ENCODE measurements around the gene MIPOL1.

DNA sequence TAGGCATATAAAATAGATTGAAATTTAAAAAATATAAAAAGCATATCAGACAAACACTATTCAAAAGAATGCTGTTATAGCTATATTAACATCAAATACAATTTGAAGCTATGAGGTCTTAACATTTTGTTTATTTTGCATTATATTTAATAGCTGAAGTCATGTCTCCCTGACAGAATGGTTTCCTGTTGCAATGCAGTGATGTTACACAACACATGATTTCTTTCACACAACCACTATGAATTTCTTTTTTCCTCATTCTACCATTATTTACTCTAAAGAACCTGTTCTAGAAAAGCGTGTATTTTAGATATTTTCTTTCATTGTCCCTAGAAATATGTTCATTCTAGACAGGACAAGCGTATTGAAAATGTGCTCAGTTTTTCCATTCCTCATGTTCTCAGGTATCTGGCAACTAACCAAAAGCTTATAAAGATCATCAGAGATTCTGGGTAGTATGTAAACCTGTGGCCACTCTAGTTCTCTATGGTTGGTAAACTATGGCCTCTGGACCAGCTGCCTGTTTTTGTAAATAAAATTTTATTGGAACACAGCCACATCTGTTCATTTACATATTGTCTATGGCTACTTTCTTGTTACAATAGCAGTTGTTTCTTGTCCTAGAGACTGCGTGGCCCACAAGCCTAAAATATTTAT lies 213.5 kb downstream of the MIPOL1 start:
- TF ChIP-seq, protein P1, sequence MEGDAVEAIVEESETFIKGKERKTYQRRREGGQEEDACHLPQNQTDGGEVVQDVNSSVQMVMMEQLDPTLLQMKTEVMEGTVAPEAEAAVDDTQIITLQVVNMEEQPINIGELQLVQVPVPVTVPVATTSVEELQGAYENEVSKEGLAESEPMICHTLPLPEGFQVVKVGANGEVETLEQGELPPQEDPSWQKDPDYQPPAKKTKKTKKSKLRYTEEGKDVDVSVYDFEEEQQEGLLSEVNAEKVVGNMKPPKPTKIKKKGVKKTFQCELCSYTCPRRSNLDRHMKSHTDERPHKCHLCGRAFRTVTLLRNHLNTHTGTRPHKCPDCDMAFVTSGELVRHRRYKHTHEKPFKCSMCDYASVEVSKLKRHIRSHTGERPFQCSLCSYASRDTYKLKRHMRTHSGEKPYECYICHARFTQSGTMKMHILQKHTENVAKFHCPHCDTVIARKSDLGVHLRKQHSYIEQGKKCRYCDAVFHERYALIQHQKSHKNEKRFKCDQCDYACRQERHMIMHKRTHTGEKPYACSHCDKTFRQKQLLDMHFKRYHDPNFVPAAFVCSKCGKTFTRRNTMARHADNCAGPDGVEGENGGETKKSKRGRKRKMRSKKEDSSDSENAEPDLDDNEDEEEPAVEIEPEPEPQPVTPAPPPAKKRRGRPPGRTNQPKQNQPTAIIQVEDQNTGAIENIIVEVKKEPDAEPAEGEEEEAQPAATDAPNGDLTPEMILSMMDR (IDR thresholded peaks at IDR 0.05; ENCODE audit: low read depth, low read length) = no peak
- TF ChIP-seq, protein P2, sequence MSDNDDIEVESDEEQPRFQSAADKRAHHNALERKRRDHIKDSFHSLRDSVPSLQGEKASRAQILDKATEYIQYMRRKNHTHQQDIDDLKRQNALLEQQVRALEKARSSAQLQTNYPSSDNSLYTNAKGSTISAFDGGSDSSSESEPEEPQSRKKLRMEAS (IDR thresholded peaks at IDR 0.05; ENCODE audit: low read depth, low read length) = no peak
